ENCODE results near the gene WDR5B.

Gene WDR5B

GRCh38 chr3:122365073-122365472, 50.8 kb downstream of the WDR5B start:
- no peak for DNase-seq

GRCh38 chr3:122364490-122364889, 51.4 kb downstream of the WDR5B start:
- no peak for DNase-seq
